GM13976 (cell line): ENCODE data around the gene PGAP2.
"Not testable (repeated sequence)": the region's sequence is repeated elsewhere in the genome, so short reads cannot be mapped to it uniquely, and the experiment has no call there.

Experiments used
- DNase-seq: peaks from one replicate; pipeline ENCODE4 v3.0.0; 2012; ENCODE audit warnings: low spot score
- CTCF ChIP-seq: IDR thresholded peaks from 2 replicates; pipeline ENCODE4 v1.5.1; 2012; ENCODE audit warnings: borderline replicate concordance, mild to moderate bottlenecking; ENCODE audit not compliant: insufficient read depth; ENCODE audit errors: extremely low read depth, missing control alignments, control extremely low read depth
- in situ Hi-C: fragments of 300-500 bp; cut with MboI; formaldehyde crosslinking; loops from one replicate; pipeline ENCODE4 v1.12.0; 2022; ENCODE audit warnings: low sequenced_read_pairs, mixed read lengths, inconsistent platforms; ENCODE audit not compliant: unreplicated experiment

PGAP2 gene

GRCh38 chr11:3807909-3808860, at the start of gene PGAP2:
PGAP2 (plus strand) TSS chr11:3808560; CDS start chr11:3811260, 2,700 bp downstream.
- peak; percentile 65 for TF ChIP-seq CTCF
- DNase-seq, result peak; percentile 85
- in situ Hi-C loops, result no loop called here

GRCh38 chr11:3764266-3764665, 44.1 kb upstream of the PGAP2 start:
- in situ Hi-C loops, result no loop called here

GRCh38 chr11:3766836-3767235, 41.5 kb upstream of the PGAP2 start:
- DNase-seq, in situ Hi-C loops: not testable (repeated sequence)

More at GRCh38 chr11:3764266-3764665, 44.1 kb upstream of the PGAP2 start:
- TF ChIP-seq CTCF, result no peak
- no peak for DNase-seq

- DNase-seq, result no peak
- TF ChIP-seq CTCF, result no peak
- in situ Hi-C loops, result no loop called here
Observed at GRCh38 chr11:3767536-3767935, 40.8 kb upstream of the PGAP2 start.

- no peak for DNase-seq
- no peak for TF ChIP-seq CTCF
- in situ Hi-C loops, result no loop called here
Observed at GRCh38 chr11:3773180-3773579, 35.2 kb upstream of the PGAP2 start.

GRCh38 chr11:3775736-3776406, 32.5 kb upstream of the PGAP2 start:
- in situ Hi-C loops, result no loop called here
- DNase-seq, result no peak

More at GRCh38 chr11:3775736-3776406, 32.5 kb upstream of the PGAP2 start:
- TF ChIP-seq CTCF, result no peak
